Measurements from ENCODE around the gene SPATS2.
A peak's percentile ranks its signal among the peaks of the same experiment; 100 is the strongest.

SPATS2 gene

GRCh38 chr12:49542592-49543160 is 175.4 kb downstream of the SPATS2 start:
- peak in 4 of 42 donors; percentile 4 to 26 (median 14) for DNase-seq
- intact Hi-C loops (cut with DNase I), result no loop called here

DNA sequence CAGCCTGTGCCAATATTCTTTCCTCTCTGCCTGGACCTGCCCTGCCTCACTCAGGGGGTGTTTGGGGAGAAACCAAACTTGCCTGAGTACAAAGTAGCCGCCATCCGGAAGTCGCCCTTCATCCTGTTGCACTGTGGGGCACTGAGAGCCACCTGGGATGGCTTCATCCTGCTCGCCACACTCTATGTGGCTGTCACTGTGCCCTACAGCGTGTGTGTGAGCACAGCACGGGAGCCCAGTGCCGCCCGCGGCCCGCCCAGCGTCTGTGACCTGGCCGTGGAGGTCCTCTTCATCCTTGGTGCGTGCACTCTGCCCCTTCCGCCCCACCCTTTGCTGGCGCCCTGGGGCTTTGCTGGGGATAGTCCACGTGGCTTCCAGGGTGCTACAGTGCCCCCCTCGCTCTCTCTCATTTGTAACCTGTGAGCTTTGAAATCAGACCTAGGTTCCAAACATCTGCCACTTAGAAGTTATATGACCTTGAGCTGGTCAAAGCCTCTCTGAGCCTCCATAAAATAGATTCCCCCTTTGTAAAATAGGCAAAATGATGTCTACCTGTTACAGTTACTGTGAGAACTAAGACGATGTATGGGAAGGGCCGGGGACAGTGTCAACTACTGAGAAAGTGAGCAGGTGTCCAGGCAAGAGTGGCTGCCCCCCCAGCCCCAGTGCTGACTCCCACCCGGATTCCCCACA is 176.1 kb downstream of the SPATS2 start:
- intact Hi-C loops (cut with DNase I), result no loop called here
- DNase-seq, result peak in 3 of 42 donors; percentile 18 to 32 (median 31)

- DNase-seq, result peak in 26 of 42 donors; percentile 18 to 80 (median 48)
- intact Hi-C loops (cut with DNase I), result no loop called here
Observed at GRCh38 chr12:49543914-49544815, 176.9 kb downstream of the SPATS2 start.

DNA sequence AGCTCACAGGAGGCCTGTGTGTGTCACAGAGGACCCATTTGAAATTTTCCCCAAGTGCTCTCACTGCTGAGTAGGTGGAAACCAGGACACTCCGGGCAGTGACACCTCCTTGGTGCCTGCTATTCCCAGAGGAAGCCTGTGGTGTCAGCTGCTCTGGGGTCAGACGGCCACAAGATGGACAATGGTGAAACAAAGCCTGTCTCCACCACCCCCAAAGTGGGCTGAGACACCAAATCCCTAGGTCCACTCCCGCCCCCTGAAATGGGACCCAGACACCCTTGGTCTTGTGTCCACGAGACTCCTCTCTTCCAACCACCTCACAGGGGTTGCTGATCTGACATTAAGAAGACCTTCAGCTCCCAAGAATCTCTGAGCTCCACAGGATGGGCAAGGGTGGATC is 178.6 kb downstream of the SPATS2 start:
- intact Hi-C loops (cut with DNase I), result no loop called here
- peak in 1 of 42 donors; percentile 23 for DNase-seq

GRCh38 chr12:49546481-49546880 is 179.2 kb downstream of the SPATS2 start:
- DNase-seq, result peak in 1 of 42 donors; percentile 37
- intact Hi-C loops (cut with DNase I), result no loop called here

DNA sequence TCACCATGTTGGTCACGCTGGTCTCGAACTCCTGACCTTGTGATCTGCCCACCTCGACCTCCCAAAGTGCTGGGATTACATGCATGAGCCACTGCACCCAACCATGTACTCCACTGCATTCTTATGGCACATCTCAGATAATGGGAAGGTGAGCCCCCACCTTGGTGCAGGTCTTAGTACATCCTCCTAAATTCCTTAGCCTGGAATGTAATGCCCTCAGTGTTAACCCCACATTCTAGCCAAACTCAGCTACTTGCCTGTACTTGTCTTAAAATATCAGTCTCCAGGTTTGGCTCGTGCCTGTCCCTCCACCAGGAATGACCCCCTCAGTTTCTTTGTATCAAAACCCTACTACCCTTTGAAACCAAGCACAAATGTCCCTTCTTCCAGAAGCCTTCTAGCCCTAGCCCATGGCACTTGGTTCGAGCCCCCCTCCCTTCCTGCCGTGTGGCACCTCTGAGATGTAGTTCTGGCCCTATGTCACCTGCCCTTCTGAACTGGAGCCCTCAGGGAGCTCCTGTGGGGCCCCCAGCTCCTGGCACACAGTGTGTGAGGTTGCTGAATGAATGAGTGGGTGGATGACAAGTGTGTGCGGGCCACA is 179.9 kb downstream of the SPATS2 start:
- intact Hi-C loops (cut with DNase I), result no loop called here
- no peak for DNase-seq

DNA sequence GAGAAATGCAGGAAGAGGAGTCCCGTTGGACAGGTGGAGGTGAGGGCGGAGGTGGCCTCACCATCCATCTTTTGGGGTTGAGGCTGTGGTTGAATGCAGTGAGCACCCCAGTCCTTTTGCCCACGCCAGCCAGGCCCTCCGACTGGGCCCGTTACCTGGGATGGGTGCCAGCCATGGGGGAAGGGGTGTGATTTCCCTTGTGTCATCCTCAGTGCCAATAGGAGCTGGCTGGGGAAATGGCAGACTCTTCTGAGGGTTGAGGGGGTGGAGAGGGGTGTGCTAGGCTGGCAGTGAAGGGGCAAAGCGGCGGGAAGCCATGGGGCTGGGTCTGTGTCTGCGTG is 181.2 kb downstream of the SPATS2 start:
- peak in 10 of 42 donors; percentile 34 to 53 (median 44) for DNase-seq
- intact Hi-C loops (cut with DNase I), result no loop called here

DNA sequence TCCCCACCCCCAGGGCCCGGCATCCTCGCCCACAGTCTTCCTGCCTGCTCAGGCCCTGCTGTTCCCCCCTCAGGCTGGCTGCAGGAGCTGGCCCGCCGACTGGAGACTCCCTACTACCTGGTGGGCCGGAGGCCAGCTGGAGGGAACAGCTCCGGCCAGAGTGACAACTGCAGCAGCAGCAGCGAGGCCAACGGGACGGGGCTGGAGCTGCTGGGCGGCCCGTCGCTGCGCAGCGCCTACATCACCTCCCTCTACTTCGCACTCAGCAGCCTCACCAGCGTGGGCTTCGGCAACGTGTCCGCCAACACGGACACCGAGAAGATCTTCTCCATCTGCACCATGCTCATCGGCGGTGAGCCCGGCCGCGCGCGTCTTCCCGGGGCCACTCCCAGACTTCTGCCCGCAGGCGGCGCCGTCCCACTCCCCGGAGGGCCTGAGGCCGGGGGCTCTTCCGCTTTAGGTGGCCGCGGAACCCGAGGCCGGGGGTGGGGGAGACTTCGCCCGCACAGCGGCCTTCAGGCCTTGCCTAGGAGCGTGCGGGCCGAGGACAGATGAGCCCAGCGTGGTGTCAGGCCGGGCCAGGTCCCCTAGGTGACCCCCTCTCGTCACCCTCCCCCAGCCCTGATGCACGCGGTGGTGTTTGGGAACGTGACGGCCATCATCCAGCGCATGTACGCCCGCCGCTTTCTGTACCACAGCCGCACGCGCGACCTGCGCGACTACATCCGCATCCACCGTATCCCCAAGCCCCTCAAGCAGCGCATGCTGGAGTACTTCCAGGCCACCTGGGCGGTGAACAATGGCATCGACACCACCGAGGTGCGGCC is 181.8 kb downstream of the SPATS2 start:
- intact Hi-C loops (cut with DNase I), result no loop called here
- DNase-seq, result peak in 19 of 42 donors; percentile 19 to 72 (median 51)

GRCh38 chr12:49549735-49550692 is 182.8 kb downstream of the SPATS2 start:
- DNase-seq, result peak in 2 of 42 donors; percentile 3 to 17
- intact Hi-C loops (cut with DNase I), result no loop called here

DNA sequence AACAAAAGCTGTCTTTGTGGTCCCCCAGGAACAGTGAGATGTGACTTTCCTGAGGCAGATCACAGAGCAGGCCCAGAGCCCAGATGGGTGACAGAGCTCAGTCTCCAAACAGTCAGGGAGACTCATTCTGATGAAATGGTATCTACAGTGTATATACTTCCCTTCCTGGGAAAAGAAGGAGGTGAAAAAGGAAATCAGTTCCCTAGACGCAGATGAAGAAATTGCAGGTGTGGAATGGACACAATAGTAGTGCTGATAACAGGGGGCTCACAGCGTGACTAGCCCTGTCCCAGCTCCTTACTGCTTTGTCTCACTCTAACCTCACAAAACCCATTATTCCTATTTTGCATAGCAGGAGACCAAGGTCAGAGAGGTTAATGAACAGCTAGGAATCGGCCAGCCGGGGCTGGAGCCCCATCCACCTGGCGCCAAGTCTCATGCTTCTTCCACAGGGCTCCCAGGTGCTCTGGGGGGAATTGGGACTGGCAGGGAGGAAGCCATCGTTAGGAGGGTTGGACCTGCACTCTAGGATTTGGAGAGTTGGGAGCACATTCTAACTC is 183.5 kb downstream of the SPATS2 start:
- intact Hi-C loops (cut with DNase I), result no loop called here
- peak in 1 of 42 donors; percentile 10 for DNase-seq

- intact Hi-C loops (cut with DNase I), result no loop called here
- peak in 2 of 42 donors; percentile 25 to 34 for DNase-seq
Observed at GRCh38 chr12:49552014-49552413, 184.8 kb downstream of the SPATS2 start.

- intact Hi-C loops (cut with DNase I), result no loop called here
- peak in 1 of 42 donors; percentile 11 for DNase-seq
Observed at GRCh38 chr12:49552425-49552824, 185.2 kb downstream of the SPATS2 start.

DNA sequence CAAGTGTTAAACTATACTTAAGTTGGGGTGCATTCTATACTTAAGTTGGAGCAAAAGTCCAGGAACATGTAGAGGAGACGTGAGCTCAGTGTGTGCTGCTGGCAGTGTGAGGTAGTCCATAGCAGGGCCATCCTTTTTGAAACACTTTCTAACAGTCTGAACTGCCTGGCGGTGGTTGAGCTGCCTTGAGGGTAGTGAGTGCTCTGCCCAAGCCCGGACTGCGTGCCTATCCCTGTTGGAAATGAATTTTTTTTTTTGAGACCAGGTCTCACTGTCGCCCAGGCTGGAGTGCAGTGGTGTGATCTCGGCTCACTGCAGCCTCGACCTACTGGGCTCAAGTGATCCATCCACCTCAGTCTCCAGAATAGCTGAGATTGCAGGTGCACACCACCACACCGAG is 185.6 kb downstream of the SPATS2 start:
- peak in 1 of 42 donors; percentile 9 for DNase-seq
- intact Hi-C loops (cut with DNase I), result no loop called here

GRCh38 chr12:49553512-49554088 is 186.3 kb downstream of the SPATS2 start:
- intact Hi-C loops (cut with DNase I), result no loop called here

GRCh38 chr12:49554266-49554665 is 187.0 kb downstream of the SPATS2 start:
- intact Hi-C loops (cut with DNase I), result no loop called here
- no peak for DNase-seq

More at GRCh38 chr12:49553512-49554088, 186.3 kb downstream of the SPATS2 start:
- DNase-seq, result peak in 6 of 42 donors; percentile 37 to 65 (median 51)

DNA sequence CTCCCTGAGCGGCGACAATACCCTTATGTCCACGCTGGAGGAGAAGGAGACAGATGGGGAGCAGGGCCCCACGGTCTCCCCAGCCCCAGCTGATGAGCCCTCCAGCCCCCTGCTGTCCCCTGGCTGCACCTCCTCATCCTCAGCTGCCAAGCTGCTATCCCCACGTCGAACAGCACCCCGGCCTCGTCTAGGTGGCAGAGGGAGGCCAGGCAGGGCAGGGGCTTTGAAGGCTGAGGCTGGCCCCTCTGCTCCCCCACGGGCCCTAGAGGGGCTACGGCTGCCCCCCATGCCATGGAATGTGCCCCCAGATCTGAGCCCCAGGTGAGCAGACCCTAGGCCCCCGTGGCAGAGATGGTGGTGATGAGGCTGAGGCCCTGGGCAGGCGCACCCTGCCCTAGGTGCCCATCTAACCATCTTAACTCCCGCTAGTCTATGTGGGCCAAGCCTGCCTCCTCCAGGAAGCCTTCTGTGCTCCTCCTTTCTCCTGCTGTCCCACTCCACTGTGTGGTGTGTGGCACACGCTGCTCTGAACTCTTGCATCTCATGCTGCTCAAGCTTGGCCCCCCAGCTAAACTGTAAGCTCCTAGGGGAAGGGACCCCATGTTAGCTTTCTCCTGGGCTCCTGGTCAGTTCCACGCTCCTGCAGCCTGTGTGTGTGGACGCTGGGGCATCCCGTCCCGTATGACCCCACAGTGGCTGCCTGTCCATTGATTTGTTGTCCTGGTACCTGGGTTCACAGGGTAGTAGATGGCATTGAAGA is 188.5 kb downstream of the SPATS2 start:
- no peak for DNase-seq
- intact Hi-C loops (cut with DNase I), result no loop called here

Measured in head of caudate nucleus (tissue), 42 donors.